Measurements from ENCODE around the gene SPDYE2. TPM values are rescaled to one million over a fixed set of nuclear protein-coding genes. Genes with fewer than 3 reads are reported as not detected.

The SPDYE2 gene
- total and polyA plus RNA-seq, 2 donors from 2014 or later (not counting 2 experiments from before 2014, with no cell fraction given): not detected

Other genes starting within 250 kb of the SPDYE2 start
- not detected in 2 replicates for gene SPDYE6, start 194.8 kb upstream of the SPDYE2 start, total RNA-seq
- not detected in 2 replicates for gene SPDYE6, start 194.8 kb upstream of the SPDYE2 start, polyA plus RNA-seq
- gene PRKRIP1, start 154.9 kb upstream of the SPDYE2 start, total RNA-seq: 14.2 and 14.5 TPM in 2 replicates
- gene PRKRIP1, start 154.9 kb upstream of the SPDYE2 start, polyA plus RNA-seq: 18.5 and 18.8 TPM in 2 replicates
- 5.6 and 7.5 TPM in 2 replicates for gene ORAI2, start 117.7 kb upstream of the SPDYE2 start, total RNA-seq
- gene ORAI2, start 117.7 kb upstream of the SPDYE2 start, polyA plus RNA-seq: 3.1 and 3.8 TPM in 2 replicates
- 9.6 and 9.9 TPM in 2 replicates for gene ALKBH4, start 86.4 kb upstream of the SPDYE2 start, total RNA-seq
- 11.8 and 12.2 TPM in 2 replicates for gene ALKBH4, start 86.4 kb upstream of the SPDYE2 start, polyA plus RNA-seq
- gene LRWD1, start 86.2 kb upstream of the SPDYE2 start, total RNA-seq: 23.3 and 25.0 TPM in 2 replicates
- 22.1 and 24.7 TPM in 2 replicates for gene LRWD1, start 86.2 kb upstream of the SPDYE2 start, polyA plus RNA-seq
- 69.9 and 80.2 TPM in 2 replicates for gene POLR2J, start 72.3 kb upstream of the SPDYE2 start, total RNA-seq
- 114 and 126 TPM in 2 replicates for gene POLR2J, start 72.3 kb upstream of the SPDYE2 start, polyA plus RNA-seq
- 0.51 and 0.53 TPM in 2 replicates for gene RASA4B, start 33.4 kb upstream of the SPDYE2 start, total RNA-seq
- gene RASA4B, start 33.4 kb upstream of the SPDYE2 start, polyA plus RNA-seq: 0.16 and 0.29 TPM in 2 replicates
- 1.3 and 3.1 TPM in 2 replicates for gene UPK3BL2, start 7.5 kb upstream of the SPDYE2 start, total RNA-seq
- gene UPK3BL2, start 7.5 kb upstream of the SPDYE2 start, polyA plus RNA-seq: 1.5 and 5.2 TPM in 2 replicates
- gene POLR2J3, start 21.4 kb downstream of the SPDYE2 start, total RNA-seq: 22.0 and 30.0 TPM in 2 replicates
- 65.2 and 69.6 TPM in 2 replicates for gene POLR2J3, start 21.4 kb downstream of the SPDYE2 start, polyA plus RNA-seq
- gene RASA4, start 65.5 kb downstream of the SPDYE2 start, total RNA-seq: 0.56 and 1.3 TPM in 2 replicates
- 0.92 and 0.99 TPM in 2 replicates for gene RASA4, start 65.5 kb downstream of the SPDYE2 start, polyA plus RNA-seq
- gene UPK3BL1, start 91.6 kb downstream of the SPDYE2 start, total RNA-seq: 10.6 and 21.7 TPM in 2 replicates
- 14.5 and 26.5 TPM in 2 replicates for gene UPK3BL1, start 91.6 kb downstream of the SPDYE2 start, polyA plus RNA-seq
- not detected in 2 replicates for gene SPDYE2B, start 99.1 kb downstream of the SPDYE2 start, total RNA-seq
- gene SPDYE2B, start 99.1 kb downstream of the SPDYE2 start, polyA plus RNA-seq: not detected in 2 replicates
- 1.4 and 5.9 TPM in 2 replicates for gene POLR2J2, start 120.4 kb downstream of the SPDYE2 start, total RNA-seq
- gene POLR2J2, start 120.4 kb downstream of the SPDYE2 start, polyA plus RNA-seq: 0.35 and 2.9 TPM in 2 replicates
- gene FAM185A, start 197.8 kb downstream of the SPDYE2 start, total RNA-seq: 4.4 and 5.2 TPM in 2 replicates
- gene FAM185A, start 197.8 kb downstream of the SPDYE2 start, polyA plus RNA-seq: 2.5 and 2.7 TPM in 2 replicates